PC-3 (cell line): ENCODE results near the gene GSG1L. TPM values are rescaled to one million over a fixed set of nuclear protein-coding genes. Genes with fewer than 3 reads are reported as not detected.

ENCODE experiments used
- ATAC-seq: fragments of 200-7000 bp; cut with Tn5 transposase; 2 replicates; pipeline ENCODE4 v1.9.1; 2020; ENCODE audit warnings: mild to moderate bottlenecking, moderate library complexity
- BruUV-seq: library from RNA; stranded (reverse); fragments of 400-500 nt; replicated peaks from 2 replicates; lab custom pipeline; 2021; lab: Mats Ljungman, UMichigan
- CTCF ChIA-PET: fragments of 300-600 bp; sonication (Branson Sonifier 250); formaldehyde crosslinking; loops from one replicate; lab custom pipeline; 2022; ENCODE audit warnings: antibody characterized with exemption; lab: Charles Lee
- POLR2A ChIA-PET: fragments of 300-600 bp; sonication (Branson Sonifier 250); formaldehyde crosslinking; loops from one replicate; lab custom pipeline; 2022; ENCODE audit warnings: antibody characterized with exemption; ENCODE audit not compliant: unreplicated experiment; lab: Charles Lee
- DNase-seq: peaks from one replicate; pipeline ENCODE4 v3.0.0-alpha.2; 2015
- H2AFZ ChIP-seq: fragments of 300-600 bp; sonication (generic); 2 replicates; pipeline ENCODE4 v1.6.0; 2016; ENCODE audit warnings: antibody characterized with exemption, low read length
- H3F3A ChIP-seq: fragments of 300-600 bp; sonication (generic); one replicate; pipeline ENCODE4 v1.6.0; 2017; ENCODE audit warnings: antibody characterized with exemption, low read length, control low read depth, mild to moderate bottlenecking; ENCODE audit not compliant: unreplicated experiment
- H3K27ac ChIP-seq: fragments of 300-600 bp; sonication (generic); 2 replicates; pipeline ENCODE4 v1.5.1; 2016; ENCODE audit warnings: mild to moderate bottlenecking, low read length
- H3K27me3 ChIP-seq: fragments of 300-600 bp; sonication (generic); 2 replicates; pipeline ENCODE4 v1.6.1; 2016; ENCODE audit warnings: low read length, mixed read lengths
- H3K36me3 ChIP-seq: fragments of 300-600 bp; sonication (generic); 2 replicates; pipeline ENCODE4 v1.6.1; 2016; ENCODE audit warnings: low read depth, mixed run types, low read length, mixed read lengths
- H3K4me1 ChIP-seq: fragments of 300-600 bp; sonication (generic); 2 replicates; pipeline ENCODE4 v1.5.1; 2016; ENCODE audit warnings: low read length; ENCODE audit not compliant: insufficient read depth
- H3K4me2 ChIP-seq: fragments of 300-600 bp; sonication (generic); 2 replicates; pipeline ENCODE4 v1.6.0; 2016; ENCODE audit warnings: low read length
- H3K4me3 ChIP-seq: fragments of 300-600 bp; sonication (generic); 2 replicates; pipeline ENCODE4 v1.5.1; 2016; ENCODE audit warnings: mild to moderate bottlenecking, low read length, mixed read lengths
- H3K79me2 ChIP-seq: fragments of 300-600 bp; sonication (generic); 2 replicates; pipeline ENCODE4 v1.6.1; 2017; ENCODE audit warnings: low read length, mixed read lengths
- H3K9ac ChIP-seq: fragments of 300-600 bp; sonication (generic); 2 replicates; pipeline ENCODE4 v1.6.0; 2016; ENCODE audit warnings: mild to moderate bottlenecking, low read length
- H3K9me2 ChIP-seq: fragments of 300-600 bp; sonication (generic); replicated peaks from 2 replicates; pipeline ENCODE4 v1.6.1; 2016; ENCODE audit warnings: mixed run types, low read length, mixed read lengths
- H3K9me3 ChIP-seq: fragments of 300-600 bp; sonication (generic); 2 replicates; pipeline ENCODE4 v1.6.1; 2016; ENCODE audit warnings: low read length, mixed read lengths
- H4K20me1 ChIP-seq: fragments of 300-600 bp; sonication (generic); 2 replicates; pipeline ENCODE4 v1.6.1; 2016; ENCODE audit warnings: low read length, mixed read lengths
- EZH2 ChIP-seq: fragments of 300-600 bp; sonication (generic); IDR thresholded peaks from one replicate; pipeline ENCODE4 v1.6.1; 2017; ENCODE audit warnings: antibody characterized with exemption, mild to moderate bottlenecking, low read length; ENCODE audit not compliant: unreplicated experiment
- EZH2phosphoT487 ChIP-seq: fragments of 300-600 bp; sonication (generic); IDR thresholded peaks from 2 replicates; pipeline ENCODE4 v1.6.1; 2018; ENCODE audit warnings: mild to moderate bottlenecking, antibody characterized with exemption, low read length, borderline replicate concordance
- intact Hi-C: fragments of 100-400 bp; cut with micrococcal nuclease; formaldehyde crosslinking; loops from 2 replicates; pipeline ENCODE4 v1.9.0; 2023
- total RNA-seq: library from RNA; depleted of rRNA; stranded (reverse); fragments of >200 nt; gene quantifications from 2 replicates; pipeline ENCODE4 v1.2.3, GENCODE V29; 2014
- TF ChIP-seq, protein P1 (sequence below): fragments of 300-600 bp; sonication (generic); conservative IDR thresholded peaks from 2 replicates; pipeline ENCODE4 v1.5.1; 2017; ENCODE audit warnings: antibody characterized with exemption, low read depth, mild to moderate bottlenecking, low read length

Gene GSG1L
- total RNA-seq, 1 experiment from 2014 or later = not detected

DNA sequence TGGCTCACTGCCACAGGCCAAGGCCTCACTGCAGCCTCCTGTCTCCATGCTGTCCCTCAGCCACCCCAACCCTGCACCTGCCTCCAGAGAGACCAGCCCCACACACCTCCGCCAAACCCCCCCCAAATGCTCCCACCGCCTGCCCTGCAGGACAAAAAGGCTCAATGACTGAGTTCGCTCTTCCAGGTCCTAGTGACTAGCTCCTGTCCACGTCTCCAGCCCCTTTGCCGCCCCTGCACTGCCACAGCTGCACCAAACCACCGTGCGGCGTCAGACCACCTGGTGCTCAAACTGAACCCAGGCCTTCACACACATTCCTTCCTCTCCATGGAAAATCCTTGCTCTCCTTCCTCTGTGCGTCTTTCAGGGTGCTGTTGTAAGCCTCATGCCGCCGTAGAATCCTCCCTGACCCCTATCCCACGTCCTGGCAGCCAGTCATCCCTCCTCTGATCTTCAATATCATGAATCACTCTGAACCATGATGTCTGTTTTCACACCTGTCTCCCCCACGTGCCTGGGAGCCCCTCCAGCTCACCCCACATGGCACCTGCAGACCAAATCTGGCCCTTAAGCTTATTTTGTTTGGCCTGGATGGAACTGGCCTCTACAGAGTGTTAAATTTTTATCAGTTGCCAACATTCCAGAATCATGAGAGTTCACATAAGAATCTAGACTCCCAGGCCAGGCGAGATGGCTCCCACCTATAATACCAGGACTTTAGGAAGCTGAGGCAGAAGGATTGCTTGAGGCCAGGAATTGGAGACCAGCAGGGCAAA is 4.3 kb upstream of the GSG1L start:
- Histone ChIP-seq H3K9me3 (no peaks in the 10 kb centered on the region), H3K4me2 (no peak overlapping the region), H3K4me1 (no peaks in the 10 kb centered on the region), H3K9me2 (no peaks in the 10 kb centered on the region), H3K9ac (no peak overlapping the region), H4K20me1 (no peaks in the 10 kb centered on the region), H3K27me3 (peaks cover 23% of the 10 kb centered on the region; the same call in 1 of the 2 replicates), H3K79me2 (no peaks in the 10 kb centered on the region), H3K36me3 (no peaks in the 10 kb centered on the region), H3K4me3 (no peak overlapping the region), H3F3A (no peaks in the 10 kb centered on the region), H2AFZ (no peak overlapping the region), H3K27ac (no peak overlapping the region)
- ATAC-seq (no peak), DNase-seq (no peak)
- TF ChIP-seq, protein P1, sequence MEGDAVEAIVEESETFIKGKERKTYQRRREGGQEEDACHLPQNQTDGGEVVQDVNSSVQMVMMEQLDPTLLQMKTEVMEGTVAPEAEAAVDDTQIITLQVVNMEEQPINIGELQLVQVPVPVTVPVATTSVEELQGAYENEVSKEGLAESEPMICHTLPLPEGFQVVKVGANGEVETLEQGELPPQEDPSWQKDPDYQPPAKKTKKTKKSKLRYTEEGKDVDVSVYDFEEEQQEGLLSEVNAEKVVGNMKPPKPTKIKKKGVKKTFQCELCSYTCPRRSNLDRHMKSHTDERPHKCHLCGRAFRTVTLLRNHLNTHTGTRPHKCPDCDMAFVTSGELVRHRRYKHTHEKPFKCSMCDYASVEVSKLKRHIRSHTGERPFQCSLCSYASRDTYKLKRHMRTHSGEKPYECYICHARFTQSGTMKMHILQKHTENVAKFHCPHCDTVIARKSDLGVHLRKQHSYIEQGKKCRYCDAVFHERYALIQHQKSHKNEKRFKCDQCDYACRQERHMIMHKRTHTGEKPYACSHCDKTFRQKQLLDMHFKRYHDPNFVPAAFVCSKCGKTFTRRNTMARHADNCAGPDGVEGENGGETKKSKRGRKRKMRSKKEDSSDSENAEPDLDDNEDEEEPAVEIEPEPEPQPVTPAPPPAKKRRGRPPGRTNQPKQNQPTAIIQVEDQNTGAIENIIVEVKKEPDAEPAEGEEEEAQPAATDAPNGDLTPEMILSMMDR = no peak
- intact Hi-C loops = no loop called here
- POLR2A ChIA-PET = no interaction called here
- no TSS peak for BruUV-seq
- CTCF ChIA-PET = no interaction called here

DNA sequence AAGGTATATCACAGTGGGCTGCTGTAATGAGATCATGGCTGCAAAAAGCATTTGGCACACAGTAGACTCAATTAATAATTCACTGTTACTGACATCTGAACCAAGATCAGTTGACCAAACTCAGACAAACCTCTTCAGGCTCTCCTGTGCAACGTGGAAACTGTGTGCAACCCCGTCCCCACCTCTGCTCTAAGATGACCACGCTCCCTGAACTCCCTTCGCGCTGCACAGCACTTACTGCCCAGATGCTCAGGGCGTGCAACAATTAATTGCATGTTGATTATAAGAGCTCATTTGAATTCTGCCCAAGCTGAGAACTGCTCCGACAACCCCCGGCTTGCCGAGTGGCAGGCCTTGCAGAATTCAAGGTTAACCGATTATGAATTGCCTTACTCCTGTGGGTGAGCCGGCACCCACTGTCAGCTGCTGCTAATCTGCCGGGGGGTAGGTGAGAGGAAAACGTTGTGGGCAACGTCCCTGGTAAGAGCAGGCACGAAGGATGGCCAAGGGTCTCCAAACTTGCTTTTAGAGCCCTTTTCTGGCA is 1.3 kb upstream of the GSG1L start:
- no peak overlapping the region for H3K4me3 ChIP-seq
- intact Hi-C loops = no loop called here
- DNase-seq (no peak), ATAC-seq (no peak)
- ChIA-PET CTCF (no interaction called here), POLR2A (no interaction called here)
- no peaks in the 10 kb centered on the region for H3K9me3 ChIP-seq
- no peaks in the 10 kb centered on the region for H3F3A ChIP-seq
- no peaks in the 10 kb centered on the region for H4K20me1 ChIP-seq
- H3K27me3 ChIP-seq = peaks cover 44% of the 10 kb centered on the region
- H3K9ac ChIP-seq = no peak overlapping the region
- no peaks in the 10 kb centered on the region for H3K4me1 ChIP-seq
- no TSS peak for BruUV-seq
- no peak overlapping the region for H2AFZ ChIP-seq
- no peak overlapping the region for H3K4me2 ChIP-seq
- no peaks in the 10 kb centered on the region for H3K9me2 ChIP-seq
- no peaks in the 10 kb centered on the region for H3K36me3 ChIP-seq
- H3K27ac ChIP-seq = no peak overlapping the region
- TF ChIP-seq, protein P1 = no peak
- no peak for TF ChIP-seq EZH2
- TF ChIP-seq EZH2phosphoT487 = no peak
- no peaks in the 10 kb centered on the region for H3K79me2 ChIP-seq

DNA sequence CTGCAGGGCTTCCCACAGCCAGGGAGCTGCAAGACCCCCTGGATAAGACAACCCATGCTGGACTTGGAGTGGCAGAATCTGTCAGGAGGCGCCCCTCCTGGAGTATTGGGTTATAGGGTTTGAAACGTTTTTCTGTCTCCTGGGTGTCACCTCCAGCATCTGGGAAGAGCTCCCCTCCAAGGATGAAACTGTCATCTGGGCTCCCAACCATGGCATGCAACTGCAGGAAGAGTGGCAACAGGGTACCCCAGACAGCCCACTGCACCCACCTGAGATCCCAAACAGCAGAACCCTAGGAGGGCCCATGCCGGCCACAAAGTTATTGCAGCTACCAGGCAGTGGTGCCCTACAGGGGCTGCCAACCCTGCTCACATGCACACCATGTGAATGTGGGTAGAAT is 636 bp upstream of the GSG1L start:
- CTCF ChIA-PET = no interaction called here
- Histone ChIP-seq H3K36me3 (no peaks in the 10 kb centered on the region), H4K20me1 (no peaks in the 10 kb centered on the region), H2AFZ (no peak overlapping the region), H3K4me3 (no peak overlapping the region), H3F3A (no peaks in the 10 kb centered on the region), H3K79me2 (no peaks in the 10 kb centered on the region), H3K9ac (no peak overlapping the region), H3K4me1 (no peaks in the 10 kb centered on the region), H3K27ac (no peak overlapping the region), H3K27me3 (peaks cover 51% of the 10 kb centered on the region), H3K4me2 (no peak overlapping the region), H3K9me3 (no peaks in the 10 kb centered on the region), H3K9me2 (no peaks in the 10 kb centered on the region)
- DNase-seq (no peak), ATAC-seq (no peak)
- intact Hi-C loops = no loop called here
- POLR2A ChIA-PET = no interaction called here
- BruUV-seq = no TSS peak
- TF ChIP-seq, protein P1 = no peak
- TF ChIP-seq EZH2phosphoT487 (no peak), EZH2 (no peak)
